Mammary epithelial cell (primary cell): ENCODE data around the gene PATJ.

Experiments
- EZH2 ChIP-seq: IDR thresholded peaks from 2 replicates; pipeline ENCODE4 v1.6.1; 2012; ENCODE audit warnings: low read length, inconsistent platforms, borderline replicate concordance
- TF ChIP-seq, protein P1 (sequence below), 2 donors: IDR thresholded peaks in 1 of 2; conservative IDR thresholded peaks in 1 of 2; 2 replicates each; pipeline ENCODE4 v1.5.1; 2011 to 2012; ENCODE audit warnings: inconsistent platforms in 2 of 2, low read length in 2 of 2, mild to moderate bottlenecking in 2 of 2, control low read depth in 1 of 2, low read depth in 1 of 2; ENCODE audit not compliant: insufficient read depth in 1 of 2; ENCODE audit errors: extremely low read depth in 1 of 2

DNA sequence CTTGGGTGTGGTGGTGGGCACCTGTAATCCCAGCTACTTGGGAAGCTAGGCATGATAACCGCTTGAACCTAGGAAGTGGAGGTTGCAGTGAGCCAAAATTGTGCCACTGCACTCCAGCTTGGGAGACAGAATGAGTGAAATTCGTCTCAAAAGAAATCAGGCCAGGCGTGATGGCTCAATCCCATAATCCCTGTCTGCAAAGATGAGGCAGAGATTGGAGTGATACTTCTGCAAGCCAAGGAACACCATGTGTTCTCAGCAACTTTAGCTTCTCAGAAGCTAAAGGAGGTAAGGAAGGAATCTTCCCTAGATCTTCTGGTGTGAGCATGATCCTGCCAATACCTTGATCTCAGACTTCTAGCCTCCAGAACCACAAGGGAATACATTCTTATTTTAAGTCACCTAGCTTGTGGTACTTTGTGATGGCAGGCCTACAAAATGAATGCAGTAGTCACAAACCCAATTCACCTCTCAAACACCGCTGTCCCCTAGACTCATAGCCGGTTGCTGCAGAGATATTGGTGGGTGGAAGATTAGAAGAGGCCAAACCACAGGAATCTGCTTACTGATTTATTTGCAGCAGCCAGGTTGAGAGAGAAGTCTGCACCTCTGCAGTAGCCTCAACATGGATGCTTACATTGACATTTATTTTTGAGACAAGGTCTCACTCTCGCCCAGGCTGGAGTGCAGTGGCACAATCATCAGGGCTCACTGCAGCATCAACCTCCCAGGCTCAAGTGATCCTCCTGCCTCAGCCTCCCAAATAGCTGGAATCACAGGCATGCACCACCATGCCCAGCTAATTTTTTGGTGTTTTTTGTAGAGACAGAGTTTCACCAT is 471.0 kb downstream of the PATJ start:
- TF ChIP-seq EZH2: no peak
- TF ChIP-seq, protein P1, sequence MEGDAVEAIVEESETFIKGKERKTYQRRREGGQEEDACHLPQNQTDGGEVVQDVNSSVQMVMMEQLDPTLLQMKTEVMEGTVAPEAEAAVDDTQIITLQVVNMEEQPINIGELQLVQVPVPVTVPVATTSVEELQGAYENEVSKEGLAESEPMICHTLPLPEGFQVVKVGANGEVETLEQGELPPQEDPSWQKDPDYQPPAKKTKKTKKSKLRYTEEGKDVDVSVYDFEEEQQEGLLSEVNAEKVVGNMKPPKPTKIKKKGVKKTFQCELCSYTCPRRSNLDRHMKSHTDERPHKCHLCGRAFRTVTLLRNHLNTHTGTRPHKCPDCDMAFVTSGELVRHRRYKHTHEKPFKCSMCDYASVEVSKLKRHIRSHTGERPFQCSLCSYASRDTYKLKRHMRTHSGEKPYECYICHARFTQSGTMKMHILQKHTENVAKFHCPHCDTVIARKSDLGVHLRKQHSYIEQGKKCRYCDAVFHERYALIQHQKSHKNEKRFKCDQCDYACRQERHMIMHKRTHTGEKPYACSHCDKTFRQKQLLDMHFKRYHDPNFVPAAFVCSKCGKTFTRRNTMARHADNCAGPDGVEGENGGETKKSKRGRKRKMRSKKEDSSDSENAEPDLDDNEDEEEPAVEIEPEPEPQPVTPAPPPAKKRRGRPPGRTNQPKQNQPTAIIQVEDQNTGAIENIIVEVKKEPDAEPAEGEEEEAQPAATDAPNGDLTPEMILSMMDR (conservative IDR thresholded peaks at IDR 0.05 in 1 of 2, IDR thresholded peaks at IDR 0.05 in 1 of 2; ENCODE audit: extremely low read depth in 1 of 2, insufficient read depth in 1 of 2, low read depth in 1 of 2, low read length in 2 of 2): no peak
